HepG2 (cell line): Measurements from ENCODE around the gene ZNF221. TPM values are rescaled to one million over a fixed set of nuclear protein-coding genes. Genes with fewer than 3 reads are reported as not detected.

Experiments used
- CHD2 ChIP-seq: IDR thresholded peaks from 2 replicates; pipeline ENCODE4 v1.6.1; 2011; ENCODE audit warnings: low read depth, low read length, improper control_type of control experiment
- ELF1 ChIP-seq: sonication (generic); formaldehyde crosslinking; IDR thresholded peaks from 2 replicates; pipeline ENCODE4 v1.4.0; 2020; ENCODE audit warnings: missing genetic modification reagents
- FOXA3 ChIP-seq: IDR thresholded peaks from 2 replicates; pipeline ENCODE4 v1.6.1; 2016; ENCODE audit warnings: missing genetic modification reagents, missing compliant biosample characterization
- GMEB1 ChIP-seq: sonication (generic); formaldehyde crosslinking; IDR thresholded peaks from 2 replicates; pipeline ENCODE4 v1.5.1; 2020; ENCODE audit warnings: missing genetic modification reagents, mild to moderate bottlenecking, borderline replicate concordance
- KMT2B ChIP-seq: IDR thresholded peaks from 2 replicates; pipeline ENCODE4 v1.6.1; 2016; ENCODE audit warnings: missing genetic modification reagents, missing compliant biosample characterization
- LCORL ChIP-seq, 2 experiments: fragments of 450-650 bp in 1 of 2; sonication (generic) in 1 of 2; formaldehyde crosslinking in 1 of 2; IDR thresholded peaks; 2 replicates each; pipeline versions ENCODE4 v1.5.0 to v1.6.1; 2017 to 2020; ENCODE audit warnings: antibody characterized with exemption in 1 of 2, missing genetic modification reagents in 1 of 2
- MAZ ChIP-seq, 2 experiments: sonication (generic) in 1 of 2; formaldehyde crosslinking in 1 of 2; IDR thresholded peaks; 2 replicates each; pipeline versions ENCODE4 v1.5.0 to v1.6.1; 2012 to 2020; ENCODE audit warnings: low read depth in 2 of 2, mild to moderate bottlenecking in 2 of 2, borderline replicate concordance in 1 of 2, improper control_type of control experiment in 1 of 2, low read length in 1 of 2, missing genetic modification reagents in 1 of 2, moderate library complexity in 1 of 2
- MLXIP ChIP-seq: sonication (generic); formaldehyde crosslinking; IDR thresholded peaks from 2 replicates; pipeline ENCODE4 v1.9.0; 2021; ENCODE audit warnings: missing genetic modification reagents, borderline replicate concordance
- NR2C2 ChIP-seq: sonication (generic); formaldehyde crosslinking; IDR thresholded peaks from 2 replicates; pipeline ENCODE4 v1.4.0; 2020; ENCODE audit warnings: missing genetic modification reagents, mild to moderate bottlenecking, moderate library complexity, borderline replicate concordance
- PHF8 ChIP-seq: sonication (generic); formaldehyde crosslinking; IDR thresholded peaks from 2 replicates; pipeline ENCODE4 v1.5.0; 2020; ENCODE audit warnings: missing genetic modification reagents
- RBM39 ChIP-seq: fragments of 200-400 bp; formaldehyde crosslinking; IDR thresholded peaks from one replicate; pipeline ENCODE4 v1.6.1; 2018; ENCODE audit warnings: antibody characterized with exemption, mild to moderate bottlenecking, low read depth, low read length; ENCODE audit not compliant: poor library complexity, severe bottlenecking
- SIX1 ChIP-seq: sonication (generic); formaldehyde crosslinking; IDR thresholded peaks from 2 replicates; pipeline ENCODE4 v1.4.0; 2020; ENCODE audit warnings: missing genetic modification reagents, borderline replicate concordance
- TFE3 ChIP-seq: IDR thresholded peaks from 2 replicates; pipeline ENCODE4 v1.6.1; 2016
- THAP11 ChIP-seq: IDR thresholded peaks from 2 replicates; pipeline ENCODE4 v1.6.1; 2016; ENCODE audit warnings: missing biosample characterization, missing genetic modification reagents
- ZNF670 ChIP-seq: sonication (generic); formaldehyde crosslinking; IDR thresholded peaks from 2 replicates; pipeline ENCODE4 v1.8.0; 2022; ENCODE audit warnings: mild to moderate bottlenecking, missing genetic modification reagents, borderline replicate concordance
- ZNF678 ChIP-seq: sonication (generic); formaldehyde crosslinking; IDR thresholded peaks from 2 replicates; pipeline ENCODE4 v1.4.0; 2020; ENCODE audit warnings: mild to moderate bottlenecking, missing genetic modification reagents
- ZNF687 ChIP-seq: sonication (generic); formaldehyde crosslinking; IDR thresholded peaks from 2 replicates; pipeline ENCODE4 v1.5.1; 2020; ENCODE audit warnings: mild to moderate bottlenecking, missing genetic modification reagents, moderate library complexity
- polyA plus RNA-seq, 8 experiments: library from polyadenylated mRNA; depleted of rRNA in 3 of 8; stranded (reverse) in 7 of 8; unstranded in 1 of 8; fragments of >200 nt; fragmentation: Illumina TruSeq in 4 of 8; extraction: Trizol in 4 of 8; gene quantifications; 2 replicates each; pipeline versions ENCODE4 v1.2.1 to v1.2.3, GENCODE V29; 2011 to 2016; ENCODE audit warnings: low read depth in 4 of 8, missing spikeins in 1 of 8, mixed read lengths in 1 of 8; ENCODE audit not compliant: insufficient read depth in 1 of 8
- total RNA-seq, 5 experiments: library from RNA; depleted of rRNA; stranded (reverse); fragments of >200 nt; fragmentation: Illumina TruSeq; extraction: Trizol; gene quantifications; 2 replicates each; pipeline ENCODE4 v1.2.3, GENCODE V29; 2016; ENCODE audit warnings: low read depth in 1 of 5

ZNF221 gene
- total and polyA plus RNA-seq, 2 of the 13 experiments (the other 11 are each of a cell fraction or from before 2014, with no cell fraction given), result 0.48 to 3.4 TPM

GRCh38 chr19:43983912-43984686 lies 33.1 kb downstream of the ZNF221 start, which contains the start of gene ZNF155 (continued):
- TF ChIP-seq GMEB1 (CRISPR knock-in tag) (peak; percentile 38; the same call in 1 of the 2 replicates), THAP11 (CRISPR knock-in tag) (peak; percentile 97), RBM39 (no peak), SIX1 (CRISPR knock-in tag) (no peak), TFE3 (CRISPR knock-in tag) (peak; percentile 20; the same call in 1 of the 2 replicates), ZNF670 (CRISPR knock-in tag) (no peak), ZNF687 (peak; percentile 31; the same call in 1 of the 2 replicates), ELF1 (CRISPR knock-in tag) (peak; percentile 60), MLXIP (no peak), MAZ (IDR thresholded peaks at IDR 0.05; ENCODE audit: borderline replicate concordance, low read depth, low read length) (no peak; the same call in 1 of the 2 replicates), MAZ (CRISPR knock-in tag; IDR thresholded peaks at IDR 0.05; ENCODE audit: low read depth) (no peak), PHF8 (peak; percentile 42; the same call in 1 of the 2 replicates), LCORL (IDR thresholded peaks at IDR 0.05) (no peak), LCORL (CRISPR knock-in tag; IDR thresholded peaks at IDR 0.05) (peak; percentile 56; the same call in 1 of the 2 replicates), ZNF678 (no peak), KMT2B (CRISPR knock-in tag) (peak; percentile 65; the same call in 1 of the 2 replicates), FOXA3 (CRISPR knock-in tag) (0 out of 2 replicates have a peak, but pooled peaks have one; percentile 13), NR2C2 (CRISPR knock-in tag) (peak; percentile 81), CHD2 (peak; percentile 90)
